Activated naive CD8-positive, alpha-beta T cell treated with anti-CD3 and anti-CD28 coated beads, Interleukin-2, amount 10 ng/mL, durations not matched to agents 7 days and 5 days (primary cell): Measurements from ENCODE around the gene CDC42SE2. TPM values are rescaled to one million over a fixed set of nuclear protein-coding genes. Genes with fewer than 3 reads are reported as not detected.
A peak's percentile ranks its signal among the peaks of the same experiment; 100 is the strongest.
"Not testable (repeated sequence)": the region's sequence is repeated elsewhere in the genome, so short reads cannot be mapped to it uniquely, and the experiment has no call there.

Source experiments
- ATAC-seq: fragments of 150-1000 bp; cut with Tn5 transposase; one replicate; pipeline ENCODE4 v1.10.0; 2021; ENCODE audit warnings: low read depth, moderate library complexity
- POLR2A ChIA-PET: fragments of 350-600 bp; sonication (Branson Sonifier 250); formaldehyde crosslinking; loops from one replicate; lab custom pipeline; 2021; ENCODE audit warnings: antibody characterized with exemption; lab: Charles Lee
- DNase-seq: peaks from one replicate; pipeline ENCODE4 v3.0.0; 2021
- H3K27ac Mint-ChIP-seq: one replicate; pipeline ENCODE4 v1.8.0; 2022; ENCODE audit warnings: mild to moderate bottlenecking, mixed read lengths
- H3K27me3 Mint-ChIP-seq: one replicate; pipeline ENCODE4 v1.8.0; 2022; ENCODE audit warnings: mild to moderate bottlenecking, moderate library complexity, mixed read lengths
- H3K36me3 Mint-ChIP-seq: one replicate; pipeline ENCODE4 v1.8.0; 2021; ENCODE audit warnings: mild to moderate bottlenecking, mixed read lengths
- H3K4me1 Mint-ChIP-seq: one replicate; pipeline ENCODE4 v1.8.0; 2021; ENCODE audit warnings: mixed read lengths
- H3K4me3 Mint-ChIP-seq: one replicate; pipeline ENCODE4 v1.8.0; 2022; ENCODE audit warnings: mild to moderate bottlenecking, moderate library complexity, mixed read lengths
- H3K9me3 Mint-ChIP-seq: one replicate; pipeline ENCODE4 v1.8.0; 2021; ENCODE audit warnings: mixed read lengths
- total RNA-seq, 2 experiments: library from RNA; stranded (reverse); gene quantifications; one replicate each; pipeline ENCODE4 v1.2.3, GENCODE V29; 2021

The CDC42SE2 gene
- total RNA-seq, 2 experiments from 2014 or later: 193 to 199 TPM

DNA sequence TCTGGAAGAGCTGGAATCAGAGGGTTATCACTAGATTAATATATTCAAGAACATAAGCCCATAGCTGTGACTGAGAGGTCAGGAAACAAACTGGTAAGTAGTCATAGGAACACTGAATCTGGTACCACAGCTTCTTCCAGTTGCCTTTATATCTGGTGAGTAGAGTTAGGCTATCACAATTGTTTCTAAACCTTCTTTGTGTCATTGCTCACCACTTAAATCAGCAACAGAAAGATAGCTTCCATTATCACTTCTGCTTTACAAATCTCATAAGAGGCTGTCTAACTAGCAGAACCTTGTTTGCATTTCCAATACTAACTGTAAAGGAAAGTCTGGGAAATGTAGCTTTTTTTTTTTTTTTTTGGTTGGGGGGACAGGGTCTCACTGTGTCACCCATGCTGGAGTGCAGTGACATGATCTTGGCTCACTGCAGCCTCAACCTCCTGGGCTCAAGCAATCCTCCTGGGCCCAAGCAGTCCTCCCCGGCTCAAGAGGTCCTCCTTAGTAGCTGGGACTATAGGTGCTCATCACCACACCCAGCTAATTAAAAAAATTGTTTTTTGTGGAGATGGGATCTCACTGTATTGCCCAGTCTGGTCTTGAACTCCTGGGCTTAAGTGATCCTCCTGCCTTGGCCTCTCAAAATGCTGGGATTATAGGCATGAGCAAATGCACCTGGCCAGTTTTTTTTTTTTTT lies 22.0 kb downstream of the CDC42SE2 start:
- POLR2A ChIA-PET: interaction anchor here (0.5 to 1.8 kb wide), 10 partner anchors 9 to 1694 kb away, joined by 3 to 25 read pairs (median 4); partner anchors contain the start of gene CDC42SE2
- Mint-ChIP-seq H3K9me3 (no peaks in the 10 kb centered on the region), H3K27ac (peak overlapping the region; percentile 71), H3K27me3 (no peaks in the 10 kb centered on the region), H3K4me3 (peak overlapping the region; percentile 43), H3K36me3 (peaks cover 31% of the 10 kb centered on the region), H3K4me1 (peaks cover 61% of the 10 kb centered on the region)
- no peak for DNase-seq
- ATAC-seq: peak; percentile 5

DNA sequence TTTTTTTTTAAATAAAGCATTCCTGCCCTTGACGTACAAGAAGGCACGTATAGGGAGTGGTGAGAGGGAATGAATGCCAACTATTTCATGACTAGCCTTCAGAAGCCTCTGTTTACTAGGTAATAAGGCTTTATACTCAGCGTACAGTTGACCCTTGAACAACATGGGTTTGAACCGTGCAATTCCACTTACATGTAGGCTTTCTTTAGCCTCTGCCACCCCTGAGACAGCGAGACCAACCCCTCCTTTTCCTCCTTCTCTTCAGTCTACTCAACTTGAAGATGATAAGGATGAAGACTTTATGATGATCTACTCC lies 22.5 kb downstream of the CDC42SE2 start:
- H3K36me3 Mint-ChIP-seq: peaks cover 28% of the 10 kb centered on the region
- H3K4me3 Mint-ChIP-seq: no peak overlapping the region
- DNase-seq: no peak
- POLR2A ChIA-PET: interaction anchor here (0.5 to 1.3 kb wide), 4 partner anchors 8 to 96 kb away, joined by 4 to 25 read pairs (median 5); partner anchors contain the start of gene CDC42SE2
- peaks cover 58% of the 10 kb centered on the region for H3K4me1 Mint-ChIP-seq
- no peaks in the 10 kb centered on the region for H3K9me3 Mint-ChIP-seq
- H3K27me3 Mint-ChIP-seq: no peaks in the 10 kb centered on the region
- no peak for ATAC-seq
- no peak overlapping the region for H3K27ac Mint-ChIP-seq

- H3K4me3 Mint-ChIP-seq: peak overlapping the region; percentile 87
- H3K36me3 Mint-ChIP-seq: peaks cover 31% of the 10 kb centered on the region
- DNase-seq (no peak), ATAC-seq (no peak)
- H3K9me3 Mint-ChIP-seq: no peaks in the 10 kb centered on the region
- POLR2A ChIA-PET: interaction anchor here (0.6 to 2.4 kb wide), 7 partner anchors 8 to 94 kb away, joined by 3 to 30 read pairs (median 5); partner anchors contain the start of gene CDC42SE2
- peaks cover 46% of the 10 kb centered on the region for H3K4me1 Mint-ChIP-seq
- no peaks in the 10 kb centered on the region for H3K27me3 Mint-ChIP-seq
- peak overlapping the region; percentile 94 for H3K27ac Mint-ChIP-seq
Measured at GRCh38 chr5:131288328-131288727, 24.5 kb downstream of the CDC42SE2 start.

DNA sequence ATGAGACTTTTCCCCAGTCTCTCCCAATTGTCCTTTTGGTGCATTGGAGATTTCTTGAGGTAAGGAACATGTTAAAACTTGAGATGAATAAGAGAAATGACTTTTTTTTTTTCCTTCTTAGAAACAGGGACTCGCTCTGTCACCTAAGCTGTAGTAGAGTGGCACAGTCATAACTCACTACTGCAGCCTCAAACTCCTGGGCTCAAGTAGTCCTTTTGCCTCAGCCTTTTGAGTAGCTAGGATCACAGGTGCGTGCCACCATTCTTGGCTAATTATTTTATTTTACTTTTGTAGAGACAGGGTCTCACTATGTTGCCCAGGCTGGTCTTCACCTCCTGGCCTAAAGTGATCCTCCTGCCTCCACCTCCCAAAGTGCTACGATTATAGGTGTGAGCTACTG lies 25.9 kb downstream of the CDC42SE2 start:
- DNase-seq (no peak), ATAC-seq (peak; percentile 63)
- Mint-ChIP-seq H3K4me3 (peak overlapping the region; percentile 87), H3K36me3 (peaks cover 32% of the 10 kb centered on the region), H3K27ac (peak overlapping the region; percentile 94), H3K4me1 (peaks cover 46% of the 10 kb centered on the region), H3K27me3 (no peaks in the 10 kb centered on the region), H3K9me3 (no peaks in the 10 kb centered on the region)
- POLR2A ChIA-PET: interaction anchor here (0.7 to 2.4 kb wide), 11 partner anchors 8 to 126 kb away, joined by 3 to 30 read pairs (median 6); partner anchors contain the start of gene CDC42SE2

DNA sequence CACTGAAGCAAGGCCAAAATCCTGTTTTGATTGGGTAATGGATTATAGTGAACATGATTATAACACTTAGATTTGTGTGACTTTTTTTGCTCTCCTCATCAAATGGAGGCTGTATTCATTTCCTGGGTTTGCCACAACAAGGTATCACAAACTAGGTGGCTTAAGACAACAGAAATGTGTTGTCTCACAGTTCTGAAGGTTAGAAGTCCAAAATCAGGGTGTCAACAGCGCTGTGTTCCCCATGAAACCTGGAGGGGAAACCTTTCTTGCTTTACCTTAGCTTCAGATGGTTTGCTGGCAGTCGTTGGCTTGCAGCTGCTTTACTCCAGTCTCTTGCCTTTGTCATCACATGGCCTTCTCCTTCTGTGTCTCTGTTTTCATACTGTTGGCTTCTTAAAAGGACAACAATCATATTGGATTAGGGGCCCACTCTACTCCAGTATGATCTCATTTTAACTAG lies 32.4 kb downstream of the CDC42SE2 start:
- Mint-ChIP-seq H3K36me3 (peaks cover 48% of the 10 kb centered on the region), H3K27ac (peak overlapping the region; percentile 54), H3K9me3 (no peaks in the 10 kb centered on the region), H3K4me1 (peaks cover 56% of the 10 kb centered on the region), H3K4me3 (peak overlapping the region; percentile 28), H3K27me3 (no peaks in the 10 kb centered on the region)
- ATAC-seq (peak; percentile 57), DNase-seq (no peak)
- POLR2A ChIA-PET: interaction anchor here (1.4 kb wide), 1 partner anchor 32 kb away, joined by 3 read pairs; the partner anchor contains the start of gene CDC42SE2

GRCh38 chr5:131297886-131298285 lies 34.0 kb downstream of the CDC42SE2 start:
- ATAC-seq (no peak), DNase-seq (no peak)
- Mint-ChIP-seq H3K36me3 (peaks cover 49% of the 10 kb centered on the region), H3K4me1 (peaks cover 55% of the 10 kb centered on the region), H3K27me3 (no peaks in the 10 kb centered on the region), H3K9me3 (no peaks in the 10 kb centered on the region), H3K4me3 (no peak overlapping the region), H3K27ac (no peak overlapping the region)
- POLR2A ChIA-PET: interaction anchor here (0.7 kb wide), 1 partner anchor 17 kb away, joined by 4 read pairs; no protein-coding TSS in a partner anchor

DNA sequence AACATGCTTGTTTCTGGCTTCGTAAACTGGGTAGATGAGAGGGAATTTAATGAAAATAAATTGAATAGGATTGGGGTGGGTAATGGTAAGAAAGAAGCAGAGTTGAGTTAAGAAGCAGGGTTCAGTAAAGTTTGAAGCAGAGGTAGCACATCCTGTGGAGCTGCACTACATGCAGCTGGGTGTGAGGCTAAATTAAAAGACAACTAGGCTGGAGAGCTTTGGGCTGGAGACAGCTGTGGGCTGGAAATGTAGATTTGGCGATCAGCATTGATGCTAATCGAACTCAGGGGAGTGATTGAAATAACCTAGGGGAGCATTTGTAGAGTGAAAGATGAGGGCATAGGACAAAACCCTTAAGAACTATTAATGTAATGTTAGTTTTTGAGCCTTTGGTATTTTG lies 35.6 kb downstream of the CDC42SE2 start:
- H3K9me3 Mint-ChIP-seq: no peaks in the 10 kb centered on the region
- POLR2A ChIA-PET: interaction anchor here (0.6 kb wide), 1 partner anchor 131 kb away, joined by 3 read pairs; no protein-coding TSS in a partner anchor
- no peak overlapping the region for H3K4me3 Mint-ChIP-seq
- peaks cover 57% of the 10 kb centered on the region for H3K4me1 Mint-ChIP-seq
- H3K36me3 Mint-ChIP-seq: peaks cover 51% of the 10 kb centered on the region
- peak overlapping the region; percentile 49 for H3K27ac Mint-ChIP-seq
- H3K27me3 Mint-ChIP-seq: no peaks in the 10 kb centered on the region
- DNase-seq (no peak), ATAC-seq (no peak)

DNA sequence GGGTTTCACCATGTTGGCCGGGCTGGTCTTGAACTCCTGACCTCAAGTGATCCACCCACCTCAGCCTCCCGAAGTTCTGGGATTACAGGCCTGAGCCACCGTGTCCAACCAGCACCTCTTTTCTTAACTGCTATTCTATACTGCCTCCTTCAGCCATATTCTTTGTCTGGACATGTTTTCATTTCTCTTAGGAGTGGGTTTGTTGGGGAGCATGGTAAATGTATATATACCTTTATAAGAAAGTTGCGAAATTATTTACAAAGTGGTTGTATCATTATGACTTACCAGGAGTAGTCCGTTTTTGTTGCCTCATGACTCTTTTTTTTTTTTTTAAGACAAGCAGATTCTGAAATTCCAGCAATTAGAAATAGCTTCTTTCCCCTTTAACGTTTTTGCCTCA lies 38.7 kb downstream of the CDC42SE2 start:
- ATAC-seq (no peak), DNase-seq (no peak)
- Mint-ChIP-seq H3K27ac (no peak overlapping the region), H3K36me3 (peaks cover 53% of the 10 kb centered on the region), H3K4me3 (no peak overlapping the region), H3K27me3 (no peaks in the 10 kb centered on the region), H3K9me3 (no peaks in the 10 kb centered on the region), H3K4me1 (peaks cover 54% of the 10 kb centered on the region)
- POLR2A ChIA-PET: no interaction called here

DNA sequence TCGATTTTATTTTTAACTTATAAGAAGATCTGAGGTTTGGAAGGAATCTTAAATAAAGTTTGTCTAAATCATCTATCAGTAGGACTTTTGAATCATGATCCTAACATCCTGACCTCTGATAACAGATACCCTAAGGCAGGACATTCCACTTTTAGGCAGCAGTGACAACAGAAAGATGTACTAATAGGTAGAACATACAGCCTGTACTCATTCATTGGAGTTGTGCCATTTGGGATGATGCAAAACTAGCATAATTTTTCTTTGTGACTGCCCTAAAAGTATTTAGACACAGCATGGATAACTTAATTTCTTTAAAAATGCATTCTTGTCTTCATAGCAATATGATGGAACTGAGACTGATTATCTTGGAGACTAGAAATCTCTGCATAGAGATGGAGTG lies 39.7 kb downstream of the CDC42SE2 start:
- DNase-seq (no peak), ATAC-seq (no peak)
- H3K4me1 Mint-ChIP-seq: peaks cover 52% of the 10 kb centered on the region
- H3K4me3 Mint-ChIP-seq: no peak overlapping the region
- POLR2A ChIA-PET: no interaction called here
- H3K27me3 Mint-ChIP-seq: no peaks in the 10 kb centered on the region
- H3K9me3 Mint-ChIP-seq: peaks cover 3% of the 10 kb centered on the region
- no peak overlapping the region for H3K27ac Mint-ChIP-seq
- H3K36me3 Mint-ChIP-seq: peaks cover 56% of the 10 kb centered on the region

DNA sequence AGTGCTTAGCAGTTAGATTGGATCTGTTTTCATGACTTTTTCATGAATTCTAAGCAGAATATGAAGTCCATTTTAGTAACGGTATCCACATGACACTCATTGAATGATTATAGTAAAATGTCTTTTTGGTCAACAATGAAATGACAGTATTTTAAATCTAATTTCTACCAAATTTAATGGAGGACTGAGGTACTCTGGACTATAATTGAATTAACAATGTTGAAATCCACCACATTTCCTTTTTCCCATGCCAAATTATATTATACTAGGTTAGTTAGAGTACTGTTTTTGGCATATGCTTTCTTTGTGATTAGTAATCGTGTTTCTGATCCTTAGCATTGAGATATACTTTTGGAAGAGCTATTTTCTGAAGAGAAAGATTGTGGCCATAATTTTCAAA lies 40.6 kb downstream of the CDC42SE2 start:
- POLR2A ChIA-PET: no interaction called here
- ATAC-seq (no peak), DNase-seq (no peak)
- peak overlapping the region; percentile 46 for H3K27ac Mint-ChIP-seq
- H3K27me3 Mint-ChIP-seq: no peaks in the 10 kb centered on the region
- H3K36me3 Mint-ChIP-seq: peaks cover 49% of the 10 kb centered on the region
- peaks cover 3% of the 10 kb centered on the region for H3K9me3 Mint-ChIP-seq
- peaks cover 45% of the 10 kb centered on the region for H3K4me1 Mint-ChIP-seq
- no peak overlapping the region for H3K4me3 Mint-ChIP-seq

DNA sequence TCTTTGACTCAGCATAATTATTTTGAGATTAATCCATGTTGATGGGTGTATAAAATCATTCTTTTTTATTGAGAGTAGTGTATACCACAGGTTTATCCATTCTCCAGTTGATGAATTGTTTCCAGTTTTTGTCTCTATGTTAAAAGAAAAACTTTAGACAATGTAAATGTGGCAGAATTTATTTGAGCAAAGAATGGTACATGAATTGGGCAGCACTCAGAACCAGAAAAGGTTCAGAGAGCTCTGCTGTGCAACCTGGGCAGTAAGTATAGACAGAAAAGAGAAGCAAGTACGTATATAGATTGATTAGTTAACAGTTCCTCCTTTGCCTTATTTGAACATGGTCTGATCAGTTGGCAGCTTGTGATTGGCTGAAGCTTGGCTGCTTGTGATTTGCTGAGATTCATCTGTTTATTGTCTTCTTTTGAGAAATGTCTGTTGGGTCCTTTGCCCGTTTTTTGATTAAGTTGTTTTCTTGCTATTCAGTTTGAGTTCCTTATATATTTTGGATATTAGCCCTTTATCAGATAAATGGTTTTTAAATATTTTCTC lies 41.4 kb downstream of the CDC42SE2 start:
- ATAC-seq (no peak), DNase-seq (no peak)
- Mint-ChIP-seq H3K27me3 (no peaks in the 10 kb centered on the region), H3K4me1 (peaks cover 41% of the 10 kb centered on the region), H3K4me3 (no peak overlapping the region), H3K9me3 (peaks cover 3% of the 10 kb centered on the region), H3K27ac (no peak overlapping the region), H3K36me3 (peaks cover 45% of the 10 kb centered on the region)
- POLR2A ChIA-PET: no interaction called here

GRCh38 chr5:131305906-131306305 lies 42.1 kb downstream of the CDC42SE2 start:
- Mint-ChIP-seq H3K9me3 (peaks cover 3% of the 10 kb centered on the region), H3K4me3 (no peak overlapping the region), H3K27me3 (no peaks in the 10 kb centered on the region), H3K27ac (no peak overlapping the region), H3K4me1 (peaks cover 42% of the 10 kb centered on the region), H3K36me3 (peaks cover 40% of the 10 kb centered on the region)
- POLR2A ChIA-PET: interaction anchor here (0.7 kb wide), 1 partner anchor 16 kb away, joined by 7 read pairs; no protein-coding TSS in a partner anchor
- no peak for ATAC-seq
- no peak for DNase-seq

DNA sequence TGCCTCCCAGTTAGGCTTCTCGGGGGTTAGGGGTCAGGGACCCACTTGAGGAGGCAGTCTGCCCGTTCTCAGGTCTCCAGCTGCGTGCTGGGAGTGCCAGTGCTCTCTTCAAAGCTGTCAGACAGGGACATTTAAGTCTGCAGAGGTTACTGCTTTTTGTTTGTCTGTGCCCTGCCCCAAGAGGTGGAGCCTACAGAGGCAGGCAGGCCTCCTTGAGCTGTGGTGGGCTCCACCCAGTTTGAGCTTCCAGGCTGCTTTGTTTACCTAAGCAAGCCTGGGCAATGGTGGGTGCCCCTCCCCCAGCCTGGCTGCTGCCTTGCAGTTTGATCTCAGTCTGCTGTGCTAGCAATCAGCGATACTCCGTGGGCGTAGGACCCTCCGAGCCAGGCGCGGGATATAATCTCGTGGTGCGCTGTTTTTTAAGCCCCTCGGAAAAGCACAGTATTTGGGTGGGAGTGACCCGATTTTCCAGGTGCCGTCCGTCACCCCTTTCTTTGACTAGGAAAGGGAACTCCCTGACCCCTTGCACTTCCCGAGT lies 48.5 kb downstream of the CDC42SE2 start:
- H3K27me3 Mint-ChIP-seq, POLR2A ChIA-PET, H3K9me3 Mint-ChIP-seq, ATAC-seq: not testable (repeated sequence)
- Mint-ChIP-seq H3K4me1 (peaks cover 55% of the 10 kb centered on the region), H3K27ac (peak overlapping the region; percentile 70), H3K4me3 (peak overlapping the region; percentile 80), H3K36me3 (peaks cover 30% of the 10 kb centered on the region)
- peak; percentile 44 for DNase-seq
